ENCODE results near the gene HMBS. TPM values are rescaled to one million over a fixed set of nuclear protein-coding genes. Genes with fewer than 3 reads are reported as not detected.

Gene HMBS
- polyA plus RNA-seq, 1 donor (not counting 4 experiments of a cell fraction or from before 2014, with no cell fraction given), result 48.7 TPM

GRCh38 chr11:119044708-119045107 lies 40.0 kb upstream of the HMBS start:
- no peak overlapping the region for H3K9ac ChIP-seq (ENCODE audit: control insufficient read depth, extremely low read depth, insufficient read depth, low read length)
- DNase-seq (ENCODE audit: low read depth, low spot score) (no peak), FAIRE-seq (no peak)
- TF ChIP-seq CTCF (optimal IDR thresholded peaks at IDR 0.05 in 1 of 3, IDR thresholded peaks at IDR 0.05 in 1 of 3, conservative IDR thresholded peaks at IDR 0.05 in 1 of 3; ENCODE audit: extremely low read depth in 1 of 3, insufficient read depth in 2 of 3, low read length in 3 of 3) (peak in 1 of 3 experiments; percentile 14), EZH2 (IDR thresholded peaks at IDR 0.05; ENCODE audit: low read length) (no peak)
- no peaks in the 10 kb centered on the region for H3K9me1 ChIP-seq (ENCODE audit: control insufficient read depth, extremely low read depth, insufficient read depth, low read length)
- H4K20me1 ChIP-seq (ENCODE audit: control insufficient read depth, extremely low read depth, insufficient read depth, low read length), result no peaks in the 10 kb centered on the region
- no peaks in the 10 kb centered on the region for H3K4me1 ChIP-seq (ENCODE audit: control insufficient read depth, extremely low read depth, insufficient read depth, low read length)
- peaks cover 32 to 45% of the 10 kb centered on the region in 2 experiments for H3K36me3 ChIP-seq (ENCODE audit: control insufficient read depth in 2 of 2, extremely low read depth in 1 of 2, insufficient read depth in 2 of 2, low read length in 2 of 2)
- no peak overlapping the region for H2AFZ ChIP-seq (ENCODE audit: control insufficient read depth, low read length)
- no peaks in the 10 kb centered on the region for H3K9me3 ChIP-seq (ENCODE audit: control insufficient read depth, low read depth, low read length)
- no peak overlapping the region for H3K4me3 ChIP-seq (ENCODE audit: control insufficient read depth in 2 of 3, extremely low read depth in 1 of 3, insufficient read depth in 2 of 3, low read depth in 1 of 3, low read length in 3 of 3)
- H3K79me2 ChIP-seq (ENCODE audit: control insufficient read depth, insufficient read depth, low read length), result no peaks in the 10 kb centered on the region
- H3K27ac ChIP-seq (ENCODE audit: control insufficient read depth, insufficient read depth, low read length), result no peak overlapping the region
- dilution Hi-C loops (cut with MboI; ENCODE audit: extremely low pct_ligation_motif_present, low sequenced_read_pairs), result no loop called here
- H3K4me2 ChIP-seq (ENCODE audit: control insufficient read depth, extremely low read depth, insufficient read depth, low read depth, low read length), result no peak overlapping the region
- H3K27me3 ChIP-seq (ENCODE audit: control insufficient read depth, extremely low read depth, insufficient read depth, low read length), result no peaks in the 10 kb centered on the region

- Histone ChIP-seq H3K9me3 (ENCODE audit: control insufficient read depth, low read depth, low read length) (no peaks in the 10 kb centered on the region), H3K36me3 (ENCODE audit: control insufficient read depth in 2 of 2, extremely low read depth in 1 of 2, insufficient read depth in 2 of 2, low read length in 2 of 2) (peaks cover 47 to 56% of the 10 kb centered on the region in 2 experiments), H3K9me1 (ENCODE audit: control insufficient read depth, extremely low read depth, insufficient read depth, low read length) (no peaks in the 10 kb centered on the region), H3K27me3 (ENCODE audit: control insufficient read depth, extremely low read depth, insufficient read depth, low read length) (no peaks in the 10 kb centered on the region), H2AFZ (ENCODE audit: control insufficient read depth, low read length) (no peak overlapping the region), H3K27ac (ENCODE audit: control insufficient read depth, insufficient read depth, low read length) (no peak overlapping the region), H3K4me2 (ENCODE audit: control insufficient read depth, extremely low read depth, insufficient read depth, low read depth, low read length) (no peak overlapping the region), H3K4me1 (ENCODE audit: control insufficient read depth, extremely low read depth, insufficient read depth, low read length) (no peaks in the 10 kb centered on the region), H3K9ac (ENCODE audit: control insufficient read depth, extremely low read depth, insufficient read depth, low read length) (no peak overlapping the region), H3K79me2 (ENCODE audit: control insufficient read depth, insufficient read depth, low read length) (no peaks in the 10 kb centered on the region), H4K20me1 (ENCODE audit: control insufficient read depth, extremely low read depth, insufficient read depth, low read length) (no peaks in the 10 kb centered on the region), H3K4me3 (ENCODE audit: control insufficient read depth in 2 of 3, extremely low read depth in 1 of 3, insufficient read depth in 2 of 3, low read depth in 1 of 3, low read length in 3 of 3) (no peak overlapping the region)
- no peak for TF ChIP-seq CTCF (optimal IDR thresholded peaks at IDR 0.05 in 1 of 3, IDR thresholded peaks at IDR 0.05 in 1 of 3, conservative IDR thresholded peaks at IDR 0.05 in 1 of 3; ENCODE audit: extremely low read depth in 1 of 3, insufficient read depth in 2 of 3, low read length in 3 of 3)
- TF ChIP-seq EZH2 (IDR thresholded peaks at IDR 0.05; ENCODE audit: low read length), result no peak
- dilution Hi-C loops (cut with MboI; ENCODE audit: extremely low pct_ligation_motif_present, low sequenced_read_pairs), result no loop called here
- FAIRE-seq (no peak), DNase-seq (ENCODE audit: low read depth, low spot score) (no peak)
These were observed 38.2 kb upstream of the HMBS start for GRCh38 chr11:119046489-119046888.

Measured in keratinocyte (primary cell).